GM12875 (cell line): ENCODE measurements around the gene TDRD10.
"Not testable (repeated sequence)": the region's sequence is repeated elsewhere in the genome, so short reads cannot be mapped to it uniquely, and the experiment has no call there.

ENCODE experiments used
- H3K4me3 ChIP-seq: one replicate; pipeline ENCODE4 v1.5.1; 2011; ENCODE audit warnings: low read depth, low read length, control low read depth
- TF ChIP-seq, protein P1 (sequence below): IDR thresholded peaks from 2 replicates; pipeline ENCODE4 v1.5.1; 2011; ENCODE audit warnings: low read depth, mild to moderate bottlenecking, control low read depth, inconsistent platforms, low read length, moderate library complexity, borderline replicate concordance; ENCODE audit not compliant: insufficient read depth

TDRD10 gene

DNA sequence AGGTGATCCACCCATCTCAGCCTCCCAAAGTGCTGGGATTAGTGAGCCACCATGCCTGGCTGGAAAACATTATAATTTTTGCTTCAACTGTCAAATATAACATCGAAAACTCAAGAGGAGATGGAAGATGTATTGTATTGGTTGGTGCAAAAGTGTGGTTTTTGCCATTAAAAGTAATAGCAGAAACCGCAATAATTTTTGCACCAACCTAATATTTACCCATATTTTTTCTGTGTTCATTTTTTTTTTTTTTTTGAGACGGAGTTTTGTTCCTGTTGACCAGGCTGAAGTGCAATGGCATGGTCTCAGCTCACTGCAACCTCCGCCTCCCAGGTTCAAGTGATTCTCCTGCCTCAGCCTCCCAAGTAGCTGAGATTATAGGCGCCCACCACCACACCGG lies 27.3 kb downstream of the TDRD10 start:
- H3K4me3 ChIP-seq = no peak overlapping the region
- TF ChIP-seq, protein P1, sequence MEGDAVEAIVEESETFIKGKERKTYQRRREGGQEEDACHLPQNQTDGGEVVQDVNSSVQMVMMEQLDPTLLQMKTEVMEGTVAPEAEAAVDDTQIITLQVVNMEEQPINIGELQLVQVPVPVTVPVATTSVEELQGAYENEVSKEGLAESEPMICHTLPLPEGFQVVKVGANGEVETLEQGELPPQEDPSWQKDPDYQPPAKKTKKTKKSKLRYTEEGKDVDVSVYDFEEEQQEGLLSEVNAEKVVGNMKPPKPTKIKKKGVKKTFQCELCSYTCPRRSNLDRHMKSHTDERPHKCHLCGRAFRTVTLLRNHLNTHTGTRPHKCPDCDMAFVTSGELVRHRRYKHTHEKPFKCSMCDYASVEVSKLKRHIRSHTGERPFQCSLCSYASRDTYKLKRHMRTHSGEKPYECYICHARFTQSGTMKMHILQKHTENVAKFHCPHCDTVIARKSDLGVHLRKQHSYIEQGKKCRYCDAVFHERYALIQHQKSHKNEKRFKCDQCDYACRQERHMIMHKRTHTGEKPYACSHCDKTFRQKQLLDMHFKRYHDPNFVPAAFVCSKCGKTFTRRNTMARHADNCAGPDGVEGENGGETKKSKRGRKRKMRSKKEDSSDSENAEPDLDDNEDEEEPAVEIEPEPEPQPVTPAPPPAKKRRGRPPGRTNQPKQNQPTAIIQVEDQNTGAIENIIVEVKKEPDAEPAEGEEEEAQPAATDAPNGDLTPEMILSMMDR = no peak

DNA sequence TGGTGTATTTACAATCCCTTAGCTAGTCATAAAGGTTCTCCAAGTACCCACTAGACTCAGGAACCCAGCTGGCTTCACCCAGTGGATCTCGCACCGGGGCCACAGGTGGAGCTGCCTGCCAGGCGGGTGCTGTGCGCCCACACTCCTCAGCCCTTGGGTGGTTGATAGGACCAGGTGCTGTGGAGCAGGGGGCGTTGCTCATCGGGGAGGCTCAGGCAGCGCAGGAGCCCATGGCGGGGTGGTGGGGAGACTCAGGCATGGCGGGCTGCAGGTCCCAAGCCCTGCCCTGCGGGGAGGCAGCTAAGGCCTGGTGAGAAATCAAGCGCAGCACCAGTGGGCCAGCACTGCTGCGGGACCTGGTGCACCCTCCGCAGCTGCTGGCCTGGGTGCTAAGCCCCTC lies 29.9 kb downstream of the TDRD10 start:
- H3K4me3 ChIP-seq = not testable (repeated sequence)

DNA sequence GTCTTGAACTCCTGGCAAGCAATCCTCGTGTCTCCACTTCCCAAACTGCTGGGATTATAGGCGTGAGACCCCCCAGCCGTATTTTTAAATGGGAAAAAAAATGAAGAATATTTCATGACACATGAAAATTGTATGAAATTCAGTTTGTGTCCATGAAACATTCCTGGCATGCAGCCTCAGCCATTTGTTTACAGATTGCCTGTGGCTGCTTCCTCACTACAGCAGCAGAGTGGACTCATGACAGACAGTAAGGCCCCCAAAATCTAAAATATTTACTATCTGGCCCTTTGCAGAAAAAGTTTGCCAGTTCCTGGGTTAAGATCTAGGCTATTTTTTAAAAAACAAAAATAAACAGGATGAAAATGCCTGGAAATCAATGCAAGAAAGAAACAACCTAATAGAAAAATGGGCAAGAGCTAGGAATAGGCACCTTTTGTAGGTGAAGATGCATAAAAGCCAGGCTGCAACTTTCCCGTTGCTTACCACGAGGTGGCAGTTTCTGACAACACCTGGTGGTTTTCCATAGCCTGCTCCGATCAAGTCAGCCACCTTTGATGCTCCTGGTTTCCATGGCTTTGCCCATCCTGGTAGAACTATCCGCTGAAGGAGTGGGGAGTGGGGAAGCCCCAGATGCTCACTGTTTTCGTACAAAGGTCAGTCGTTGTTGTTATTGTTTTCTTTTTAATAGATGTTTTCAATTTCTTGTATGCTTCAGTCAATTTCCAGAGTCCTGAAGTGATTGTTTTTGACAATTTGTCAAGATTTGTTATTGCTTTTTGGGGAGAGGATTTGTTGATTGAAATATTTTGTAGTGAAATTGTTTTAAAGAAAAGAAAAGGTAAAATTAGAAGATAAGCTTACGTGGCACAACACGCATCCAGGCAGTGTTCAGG lies 32.2 kb downstream of the TDRD10 start:
- TF ChIP-seq, protein P1 = peak; percentile 50
- H3K4me3 ChIP-seq = no peak overlapping the region

DNA sequence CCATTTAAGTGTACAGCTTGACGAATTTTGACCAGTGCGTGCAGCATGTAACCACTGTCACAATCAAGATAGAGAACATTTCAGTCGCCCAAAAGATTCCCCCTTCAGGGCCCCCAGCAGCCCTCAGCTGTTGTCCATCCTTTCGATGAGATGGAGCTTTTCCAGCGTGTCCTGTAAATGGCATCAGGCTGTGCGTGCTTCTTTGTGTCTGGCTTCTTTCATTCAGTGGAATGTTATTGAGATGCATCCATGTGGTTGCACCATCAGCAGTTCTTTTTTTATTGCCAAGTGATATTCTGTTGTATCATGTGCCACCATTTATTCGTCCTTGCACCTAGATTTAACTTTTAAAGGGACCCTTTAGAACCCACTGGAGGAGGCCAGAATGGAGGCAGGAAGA lies 34.6 kb downstream of the TDRD10 start:
- TF ChIP-seq, protein P1 = no peak
- H3K4me3 ChIP-seq = no peak overlapping the region

GRCh38 chr1:154539486-154540483 lies 37.8 kb downstream of the TDRD10 start:
- H3K4me3 ChIP-seq = no peak overlapping the region
- TF ChIP-seq, protein P1 = no peak

- TF ChIP-seq, protein P1 = no peak
- H3K4me3 ChIP-seq = no peak overlapping the region
These were observed 39.2 kb downstream of the TDRD10 start for GRCh38 chr1:154541231-154541630.

DNA sequence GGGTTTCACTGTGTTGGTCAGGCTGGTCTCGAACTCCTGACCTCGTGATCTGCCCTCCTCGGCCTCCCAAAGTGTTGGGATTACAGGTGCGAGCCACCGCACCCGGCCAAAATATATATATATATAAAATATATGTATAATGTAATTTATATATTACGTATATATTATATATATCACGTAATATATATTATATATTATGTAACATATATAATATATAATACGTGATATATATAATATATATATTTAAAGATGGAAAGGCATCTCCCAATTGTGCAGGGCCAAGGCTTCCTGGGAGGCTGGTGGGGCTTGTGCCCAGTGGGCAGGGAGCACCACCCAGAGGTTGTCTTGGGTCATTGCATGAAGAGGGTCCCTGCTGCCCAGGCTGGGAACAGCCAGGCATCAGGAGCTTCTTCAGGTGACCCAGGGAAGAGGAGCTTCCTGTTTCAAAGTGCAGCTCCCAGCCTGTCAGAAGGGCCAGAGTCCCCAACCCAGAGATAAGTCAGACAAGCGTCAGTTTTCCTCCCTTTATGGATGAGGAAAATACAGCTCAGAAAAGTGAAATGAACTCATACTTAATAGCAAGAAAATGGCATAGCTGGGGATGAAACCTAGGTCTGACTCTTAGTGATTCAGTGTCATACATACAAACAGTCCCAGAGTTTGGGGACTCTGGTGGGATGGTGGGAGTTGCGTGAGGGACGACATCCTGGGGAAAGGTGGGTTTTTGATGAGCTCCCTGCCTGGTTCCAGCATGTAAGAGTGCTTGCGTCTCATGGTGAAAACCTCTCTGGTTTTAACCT lies 44.4 kb downstream of the TDRD10 start:
- TF ChIP-seq, protein P1 = peak; percentile 83
- no peak overlapping the region for H3K4me3 ChIP-seq
